HG02981 (cell line): ENCODE data around the gene CNPY4.

ENCODE experiments used
- ATAC-seq: cut with Tn5 transposase; IDR thresholded peaks from one replicate; pipeline ENCODE4 v1.9.1; 2021; ENCODE audit warnings: mild to moderate bottlenecking, moderate library complexity; ENCODE audit not compliant: unreplicated experiment

Gene CNPY4

DNA sequence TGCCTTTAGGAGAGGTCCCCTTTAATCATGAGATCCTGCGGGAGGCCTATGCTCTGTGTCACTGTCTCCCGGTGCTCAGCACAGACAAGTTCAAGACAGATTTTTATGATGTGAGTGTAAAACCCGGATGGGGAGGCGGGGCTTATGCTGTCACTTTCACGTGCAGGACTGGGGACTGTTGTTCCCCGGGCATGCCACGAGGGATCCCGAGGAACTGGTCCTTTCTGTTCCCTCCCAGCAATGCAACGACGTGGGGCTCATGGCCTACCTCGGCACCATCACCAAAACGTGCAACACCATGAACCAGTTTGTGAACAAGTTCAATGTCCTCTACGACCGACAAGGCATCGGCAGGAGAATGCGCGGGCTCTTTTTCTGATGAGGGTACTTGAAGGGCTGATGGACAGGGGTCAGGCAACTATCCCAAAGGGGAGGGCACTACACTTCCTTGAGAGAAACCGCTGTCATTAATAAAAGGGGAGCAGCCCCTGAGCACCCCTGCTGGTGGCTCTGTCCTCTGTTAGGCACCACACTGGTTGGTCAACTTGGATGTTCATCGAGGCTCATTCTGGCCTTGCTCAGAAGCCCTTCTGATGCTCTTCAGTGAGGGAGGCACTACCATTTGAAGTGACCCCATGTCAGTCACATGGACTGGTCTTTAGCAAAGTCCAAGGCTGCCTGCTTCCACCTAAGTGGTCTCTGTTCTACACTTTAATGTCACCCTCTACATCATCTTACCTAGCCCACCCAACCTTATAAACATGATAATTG lies 27.8 kb upstream of the CNPY4 start:
- no peak for ATAC-seq

DNA sequence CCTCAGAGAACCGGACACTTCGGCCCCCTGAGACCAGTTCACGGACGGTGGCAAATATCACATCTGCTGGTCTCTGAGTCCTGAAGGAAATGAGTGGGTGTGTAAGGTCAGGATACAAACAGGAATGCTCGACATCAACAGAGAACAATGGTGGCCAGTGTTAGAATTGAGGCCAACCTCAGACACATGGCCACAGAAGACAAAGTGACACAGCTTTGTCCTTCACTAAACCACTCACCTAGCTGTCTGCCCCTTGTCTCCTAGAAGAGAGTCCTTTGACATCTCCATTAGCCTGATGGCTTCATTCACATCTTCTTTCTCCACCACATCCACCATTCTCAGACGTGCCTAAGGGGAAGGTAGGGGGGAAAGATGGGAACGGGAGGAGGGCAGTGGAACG lies 26.4 kb upstream of the CNPY4 start:
- no peak for ATAC-seq

DNA sequence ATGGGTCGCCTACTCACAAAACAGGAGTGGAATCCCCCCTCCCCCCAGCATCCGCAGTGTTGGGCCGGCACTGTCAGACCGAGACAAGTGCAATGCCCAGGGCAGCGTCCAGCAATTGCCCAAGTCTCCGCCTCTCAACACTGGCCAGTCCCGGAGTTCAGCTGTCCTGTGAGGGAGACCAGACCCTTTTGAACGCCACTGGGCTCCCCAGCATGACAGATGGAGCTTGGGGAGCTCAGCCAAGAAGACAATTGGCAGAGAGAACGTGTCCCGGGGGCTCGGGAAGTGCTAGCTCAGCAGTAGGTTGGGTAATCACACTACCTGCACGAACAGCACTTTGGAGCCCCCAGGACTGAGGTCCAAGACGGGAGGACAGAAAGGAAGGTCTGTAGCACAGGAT lies 25.9 kb upstream of the CNPY4 start:
- ATAC-seq, result no peak

DNA sequence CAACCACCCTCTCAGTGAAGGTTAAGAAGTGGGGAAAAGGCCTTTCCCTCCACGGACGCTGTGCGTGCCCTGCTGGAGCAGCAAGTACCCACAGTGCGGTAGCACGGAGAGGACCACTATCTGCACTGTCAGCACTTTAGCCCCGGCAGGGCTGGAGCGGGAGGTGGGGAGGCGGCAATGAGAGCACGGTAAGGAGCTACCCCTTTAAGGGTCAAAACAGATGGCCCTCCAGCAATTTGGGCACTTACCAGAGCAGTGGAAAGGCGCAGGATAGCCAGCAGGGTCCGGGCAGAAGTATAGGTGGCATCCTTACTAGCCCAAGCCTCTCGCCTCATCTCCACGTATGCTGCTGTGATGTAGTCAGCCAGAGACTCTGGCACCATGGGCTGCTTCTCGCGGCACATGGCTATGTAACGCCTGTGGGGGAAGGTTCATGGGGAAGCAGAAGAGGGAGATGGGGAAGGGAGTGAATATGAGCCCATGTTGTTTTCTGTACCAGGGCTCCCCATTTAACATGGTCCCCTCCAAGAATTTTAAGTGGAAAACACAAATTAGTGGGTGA lies 25.4 kb upstream of the CNPY4 start:
- no peak for ATAC-seq

DNA sequence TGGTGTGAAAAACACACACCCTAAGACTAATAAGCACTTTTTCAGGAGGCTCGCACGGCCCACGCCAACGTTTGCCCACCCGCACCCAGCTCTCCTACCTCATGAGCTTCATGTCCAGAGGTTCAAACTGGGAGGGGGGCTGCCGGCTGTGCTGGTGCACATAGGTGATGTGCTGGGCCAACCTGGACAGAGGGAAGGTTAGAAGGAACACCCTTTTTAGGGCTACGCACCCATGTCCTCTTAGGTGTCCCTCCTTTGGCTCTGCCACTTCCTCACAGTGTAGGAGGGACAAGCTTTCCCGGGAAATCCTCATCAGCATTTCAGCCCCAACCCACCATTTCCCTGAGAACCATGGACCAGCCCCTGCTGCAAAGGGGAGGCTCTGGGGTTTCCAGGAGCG lies 24.1 kb upstream of the CNPY4 start:
- no peak for ATAC-seq

DNA sequence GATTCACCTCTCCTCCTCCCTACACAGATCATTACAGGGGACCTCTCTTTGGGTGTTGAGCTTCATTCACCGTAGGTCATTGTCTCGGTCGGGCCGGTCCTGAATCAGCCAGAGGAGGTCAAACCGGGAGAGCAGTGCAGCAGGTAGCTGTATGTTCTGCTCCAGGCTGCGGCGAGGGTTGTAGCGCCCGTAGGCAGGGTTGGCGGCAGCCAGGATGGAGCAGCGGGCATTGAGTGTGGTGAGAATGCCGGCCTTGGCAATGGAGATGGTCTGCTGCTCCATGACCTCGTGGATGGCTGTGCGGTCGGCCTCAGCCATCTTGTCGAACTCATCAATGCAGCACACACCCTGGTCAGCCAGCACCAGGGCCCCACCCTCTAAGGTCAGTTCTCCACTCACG lies 23.7 kb upstream of the CNPY4 start:
- no peak for ATAC-seq

DNA sequence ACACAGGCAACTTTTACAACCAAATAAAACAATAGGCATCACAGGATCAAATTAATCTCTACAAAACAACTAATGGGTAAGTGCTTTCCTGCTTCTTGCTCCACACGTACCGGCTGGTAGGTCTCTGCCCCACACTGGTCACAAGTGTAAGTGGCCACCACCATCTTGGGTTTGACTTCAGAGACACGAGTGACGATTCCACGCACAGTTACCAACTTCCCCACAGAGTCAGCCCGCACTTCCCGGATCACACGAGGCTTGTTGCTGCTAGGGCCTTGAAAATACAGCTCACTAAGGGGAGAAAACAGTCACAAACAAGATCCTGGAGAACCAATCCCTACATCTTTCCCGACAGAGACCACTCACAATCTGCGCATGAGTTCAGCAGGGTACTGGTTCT lies 20.5 kb upstream of the CNPY4 start:
- no peak for ATAC-seq

DNA sequence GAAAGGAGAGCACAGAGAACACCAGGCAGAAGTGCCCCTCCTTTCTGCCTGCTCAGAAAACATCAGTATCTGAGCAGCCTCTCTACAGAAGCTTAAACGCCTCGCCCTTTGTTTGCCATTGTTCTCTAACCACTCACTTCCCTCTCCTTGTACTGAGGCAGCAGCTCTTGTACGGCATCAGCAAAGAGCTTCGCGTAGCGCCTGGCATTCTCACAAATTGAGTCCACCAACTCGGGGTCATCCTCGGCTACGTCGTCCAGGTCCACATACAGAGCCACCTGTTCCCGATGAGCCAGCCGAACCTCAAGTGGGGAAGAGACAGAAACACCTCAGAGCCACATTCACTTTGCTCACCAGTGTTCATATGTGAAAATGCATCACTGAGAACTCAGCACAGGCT lies 20.0 kb upstream of the CNPY4 start:
- ATAC-seq, result no peak

DNA sequence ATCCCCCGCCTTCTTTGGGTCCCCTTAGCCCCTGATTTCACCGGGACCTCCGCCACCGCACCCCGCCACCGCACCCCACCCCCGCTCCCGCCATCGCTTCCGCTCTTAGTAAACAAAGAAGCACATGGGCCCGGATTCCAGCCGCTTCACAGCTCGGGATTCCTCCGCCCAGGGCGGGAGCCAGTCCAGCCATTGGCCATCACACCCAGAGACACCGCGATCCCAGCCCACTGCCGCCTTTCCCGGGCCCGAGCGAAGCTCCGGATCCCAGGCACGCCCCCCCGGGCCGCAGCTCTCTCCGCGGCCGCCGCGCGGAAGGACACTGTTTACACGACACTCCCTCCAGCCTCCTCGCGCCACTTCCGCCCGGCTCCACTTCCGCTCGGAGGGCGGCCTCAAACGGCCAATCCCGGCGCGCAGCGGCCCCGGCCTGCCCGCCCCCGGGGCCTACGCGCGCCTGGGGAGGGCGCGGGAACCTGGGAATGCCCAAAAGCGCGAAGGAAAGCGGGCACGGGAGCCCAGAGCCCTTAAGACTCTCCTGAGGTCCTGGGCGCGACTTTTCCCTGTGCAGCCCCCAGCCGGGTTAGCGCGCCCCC lies 18.9 kb upstream of the CNPY4 start:
- ATAC-seq, result peak; percentile 57

DNA sequence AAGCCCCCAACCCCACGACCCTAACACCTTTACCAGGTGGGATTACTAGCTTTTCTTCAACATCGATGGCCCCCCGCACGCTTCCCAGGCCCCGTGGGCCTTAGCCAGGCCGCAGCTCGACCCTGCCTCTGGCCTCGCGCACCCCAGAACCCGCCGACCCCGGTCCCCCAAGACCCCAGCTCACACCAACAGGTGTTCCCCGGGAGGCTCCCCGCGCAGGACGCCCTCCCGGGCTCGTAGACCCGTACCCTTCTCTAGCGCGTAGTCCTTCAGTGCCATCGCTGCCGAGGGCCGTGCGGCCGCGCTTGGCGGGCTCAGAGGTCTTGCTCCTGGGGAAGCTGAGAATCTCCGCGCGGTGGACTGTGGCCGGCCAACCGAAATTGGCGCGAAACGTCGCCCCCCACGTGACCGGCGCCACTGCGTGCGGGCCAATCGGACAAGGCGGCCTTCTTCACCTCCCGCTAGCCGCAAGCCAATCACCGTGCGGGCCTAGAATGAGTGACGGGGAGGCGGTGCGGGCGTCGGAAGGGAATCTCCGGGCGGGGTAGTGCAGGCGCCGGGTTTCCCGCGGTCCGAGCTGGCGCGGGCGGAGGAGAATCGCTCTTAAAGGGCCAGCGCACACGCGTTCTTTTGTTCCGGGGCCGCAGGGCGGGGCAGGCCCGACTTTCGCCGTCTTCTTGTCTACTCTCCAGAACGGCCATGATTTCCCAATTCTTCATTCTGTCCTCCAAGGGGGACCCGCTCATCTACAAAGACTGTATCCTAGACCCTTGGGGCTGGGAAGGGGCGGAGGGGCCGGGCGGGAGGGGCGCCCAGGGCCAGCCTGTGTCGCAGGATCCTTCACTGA lies 18.2 kb upstream of the CNPY4 start, which contains the start of the genes AP4M1 and MCM7:
Gene AP4M1, plus strand, starts transcription at position 628 of the 847 bp plus-strand sequence. Its CDS starts 72 bp downstream, at position 700.
Gene MCM7, minus strand, starts transcription at position 382 of the 847 bp plus-strand sequence. Its CDS starts 103 bp downstream, at position 279.
- ATAC-seq, result peak; percentile 75

DNA sequence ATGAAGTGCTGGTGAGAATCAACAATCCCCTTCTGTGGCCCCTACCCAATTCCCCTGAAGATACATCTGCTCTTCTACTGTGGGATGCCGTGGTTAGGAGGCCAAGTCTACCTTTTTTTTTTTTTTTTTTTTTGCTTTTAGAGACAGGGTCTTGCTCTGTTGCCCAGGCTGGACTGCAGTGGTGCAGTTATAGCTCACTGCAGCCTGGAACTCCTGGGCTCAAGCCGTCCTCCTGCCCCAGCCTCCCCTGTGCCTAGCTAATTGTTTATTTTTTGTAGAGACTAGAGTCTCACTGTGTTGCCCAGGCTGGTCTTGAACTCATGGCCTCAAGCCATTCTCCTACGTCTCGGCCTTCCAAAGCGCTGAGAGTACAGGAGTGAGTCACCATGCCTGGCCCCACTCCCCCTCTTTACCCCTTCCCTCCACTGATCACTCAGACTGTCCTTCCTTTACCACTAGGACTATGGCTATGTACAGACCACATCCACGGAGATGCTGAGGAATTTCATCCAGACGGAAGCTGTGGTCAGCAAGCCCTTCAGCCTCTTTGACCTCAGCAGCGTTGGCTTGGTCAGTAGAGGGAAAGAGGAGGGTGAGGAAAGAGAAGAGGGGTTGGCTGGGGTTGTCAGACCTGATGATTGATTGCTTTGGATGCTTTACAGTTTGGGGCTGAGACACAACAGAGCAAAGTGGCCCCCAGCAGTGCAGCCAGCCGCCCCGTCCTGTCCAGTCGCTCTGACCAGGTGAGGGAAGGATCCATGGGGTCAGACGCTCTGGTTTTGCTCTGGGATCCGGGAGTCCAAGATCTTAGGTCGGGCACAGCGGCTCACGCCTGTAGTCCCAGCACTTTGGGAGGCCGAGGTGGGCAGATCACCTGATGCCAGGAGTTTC lies 16.2 kb upstream of the CNPY4 start:
- ATAC-seq, result no peak

DNA sequence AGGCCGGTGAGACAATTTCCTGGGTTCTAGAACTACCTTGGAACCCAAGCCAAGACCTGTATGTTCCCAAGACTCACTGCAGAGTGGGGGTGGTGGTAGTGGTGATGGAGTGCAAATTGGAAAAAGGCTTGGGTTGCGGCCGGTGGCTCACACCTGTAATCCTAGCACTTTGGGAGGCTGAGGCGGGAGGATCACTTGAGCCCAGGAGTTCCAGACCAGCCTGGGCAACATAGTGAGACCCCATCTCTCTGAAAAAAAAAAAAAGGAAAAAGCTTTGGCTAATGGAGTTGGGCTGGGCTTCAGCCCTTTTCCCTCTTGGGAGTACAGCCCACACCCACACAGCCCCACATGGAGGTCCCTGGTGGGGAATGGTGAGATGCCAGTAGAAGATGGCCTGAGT lies 13.9 kb upstream of the CNPY4 start:
- ATAC-seq, result no peak

DNA sequence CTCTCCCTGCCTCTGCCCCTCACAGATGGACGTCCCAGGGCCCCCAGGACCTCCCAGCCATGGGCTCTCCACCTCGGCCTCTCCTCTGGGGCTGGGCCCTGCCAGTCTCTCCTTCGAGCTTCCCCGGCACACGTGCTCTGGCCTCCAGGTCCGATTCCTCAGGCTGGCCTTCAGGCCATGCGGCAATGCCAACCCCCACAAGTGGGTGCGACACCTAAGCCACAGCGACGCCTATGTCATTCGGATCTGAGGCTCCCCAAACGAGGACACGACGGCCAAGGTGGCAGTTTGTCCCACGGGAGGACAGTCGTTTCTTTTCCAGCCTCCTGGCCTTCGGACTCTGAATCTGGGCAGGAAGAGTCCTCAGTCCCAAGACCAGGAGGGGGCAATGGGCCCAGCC lies 12.8 kb upstream of the CNPY4 start:
- ATAC-seq, result no peak

DNA sequence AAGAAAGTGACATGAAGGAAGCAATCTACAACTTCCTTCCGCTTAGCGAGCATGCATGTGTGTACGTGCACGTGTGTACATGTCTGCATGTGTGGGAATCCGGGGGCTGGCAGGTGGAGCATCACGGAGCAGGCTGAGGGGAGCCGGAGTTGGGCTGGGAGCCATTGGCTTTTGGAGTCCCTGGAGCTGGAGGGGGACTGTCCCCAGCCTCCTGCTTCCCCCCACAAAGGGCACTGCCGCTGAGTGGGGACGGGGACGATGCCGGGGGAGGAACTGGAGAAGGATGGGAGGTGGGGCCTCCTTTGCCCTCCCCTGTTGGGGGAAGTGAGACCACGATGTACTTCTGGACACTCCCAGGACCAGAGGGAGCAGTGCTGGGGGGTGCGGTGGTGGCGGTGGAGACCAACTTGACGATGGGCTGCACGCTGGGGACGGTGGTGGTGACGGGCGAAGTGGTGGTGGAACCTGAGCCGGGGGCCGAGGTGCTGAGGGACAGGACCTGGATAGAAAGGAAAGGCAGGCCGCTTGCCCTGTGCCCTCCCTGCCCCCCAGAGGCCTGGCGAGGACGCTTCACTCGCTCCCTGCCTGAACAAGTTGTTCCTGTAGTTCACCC lies 12.2 kb upstream of the CNPY4 start:
- no peak for ATAC-seq

DNA sequence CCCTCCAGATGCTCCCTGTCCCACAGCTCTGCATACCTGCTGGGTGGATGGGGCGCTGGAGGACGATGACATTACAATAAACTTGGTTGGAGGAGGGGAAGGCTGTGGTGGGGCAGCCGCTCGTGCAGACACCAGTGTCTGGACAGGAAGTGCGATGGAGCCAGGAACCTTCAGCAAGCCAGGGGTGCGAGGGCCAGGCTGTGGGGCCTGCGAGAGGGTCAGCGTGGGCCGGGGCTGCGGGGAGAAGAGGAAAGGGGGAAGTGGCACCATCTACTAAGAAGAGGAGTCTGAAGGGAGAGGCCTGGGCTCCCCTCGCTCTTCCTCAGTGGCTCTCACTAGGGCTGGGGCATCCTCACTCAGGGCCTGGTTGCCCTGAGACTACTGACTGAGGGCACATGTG lies 11.5 kb upstream of the CNPY4 start:
- ATAC-seq, result no peak

DNA sequence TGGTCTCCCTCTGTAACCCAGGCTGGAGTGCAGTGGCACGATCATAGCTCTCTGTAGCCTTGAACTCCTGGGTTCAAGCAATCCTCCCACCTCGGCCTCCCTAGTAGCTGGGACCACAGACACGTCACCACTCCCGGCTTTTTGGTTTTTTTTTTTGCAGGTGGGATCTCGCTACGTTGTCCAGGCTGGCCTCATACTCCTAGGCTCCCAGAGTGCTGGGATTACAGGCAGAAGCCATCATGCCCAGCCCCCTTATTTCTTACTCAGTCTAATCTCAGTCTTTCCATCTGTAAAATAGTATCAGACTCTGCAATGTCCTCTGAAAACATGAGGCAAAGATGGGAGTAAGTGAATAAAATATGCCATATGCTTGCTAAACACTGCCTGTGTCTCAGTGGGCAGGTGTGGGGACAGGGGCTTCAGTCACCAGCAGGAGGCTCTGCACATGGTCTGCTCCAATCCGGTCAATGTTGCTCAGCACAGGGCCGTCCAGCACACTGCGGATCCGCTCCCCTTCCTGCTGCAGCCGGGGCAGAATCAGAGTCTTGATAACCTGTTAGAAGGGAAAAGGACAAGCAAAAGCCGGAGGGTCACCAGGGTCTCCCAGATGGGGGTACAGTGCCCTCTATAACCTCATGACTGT lies 9.8 kb upstream of the CNPY4 start:
- ATAC-seq, result no peak

DNA sequence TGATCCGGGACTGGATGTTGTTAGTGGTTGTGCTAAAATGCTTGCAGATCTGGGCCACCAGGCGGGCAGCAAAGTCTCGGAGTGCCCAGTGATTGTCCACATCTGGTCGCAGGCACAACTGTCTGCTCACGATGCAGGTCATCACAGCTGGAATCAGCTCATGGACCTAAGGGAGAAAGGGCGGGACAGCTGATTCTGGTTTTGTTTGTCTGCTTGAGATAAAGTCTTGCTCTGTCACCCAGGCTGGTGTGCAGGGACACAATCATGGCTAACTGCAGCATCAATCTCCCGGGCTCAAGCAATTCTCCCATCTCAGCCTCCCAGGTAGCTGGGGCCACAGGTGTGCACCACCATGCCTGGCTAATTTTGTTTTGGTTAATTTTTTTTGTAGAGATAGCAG lies 8.3 kb upstream of the CNPY4 start:
- ATAC-seq, result no peak

DNA sequence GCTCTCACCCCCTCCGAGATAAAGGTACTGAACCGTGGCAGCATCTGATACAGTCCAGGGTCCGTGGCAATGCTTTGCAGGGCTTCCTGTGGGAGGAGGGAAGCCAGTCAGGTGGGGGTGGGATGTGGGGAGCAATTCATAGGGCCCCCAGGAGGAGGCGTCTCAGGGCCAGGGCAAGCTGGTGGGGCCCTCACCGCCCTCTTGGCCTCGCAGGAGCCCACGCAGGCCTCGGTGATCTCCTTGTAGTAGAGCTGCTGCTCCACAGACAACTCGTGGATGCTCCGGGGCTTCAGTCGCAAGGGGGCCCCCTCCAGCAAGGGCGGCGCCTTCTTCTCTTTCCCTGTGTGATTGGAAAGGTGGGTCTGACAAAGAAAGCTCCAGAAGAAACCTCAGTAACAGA lies 7.5 kb upstream of the CNPY4 start:
- no peak for ATAC-seq

DNA sequence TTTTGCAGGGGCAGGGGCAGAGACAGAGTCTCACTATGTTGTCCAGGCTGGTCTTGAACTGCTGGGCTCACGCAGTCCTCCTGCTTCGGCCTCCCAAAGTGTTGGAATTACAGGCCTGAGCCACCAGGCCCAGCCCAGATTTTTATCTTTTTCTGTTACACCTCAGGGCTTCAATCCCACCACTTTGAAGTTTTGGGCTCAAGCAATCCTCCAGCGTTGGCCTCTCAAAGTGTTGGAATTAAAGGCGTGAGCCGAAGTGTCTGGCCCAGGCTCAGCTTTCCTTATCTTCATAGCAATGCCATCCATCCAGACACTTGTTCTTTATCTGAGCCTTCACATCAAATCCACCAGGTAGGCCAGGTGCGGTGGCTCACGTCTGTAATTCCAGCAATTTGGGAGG lies 4.4 kb upstream of the CNPY4 start:
- no peak for ATAC-seq
